Body of pancreas (tissue), 4 donors: Measurements from ENCODE around the gene ARRB2. TPM values are rescaled to one million over a fixed set of nuclear protein-coding genes. Genes with fewer than 3 reads are reported as not detected.
A peak's percentile ranks its signal among the peaks of the same experiment; 100 is the strongest.

Source experiments
- ATAC-seq: fragments of 150-250 bp; one replicate; pipeline ENCODE4 v1.9.1; 2016
- DNase-seq, 4 donors: peaks; one replicate each; pipeline ENCODE4 v3.0.0-alpha.2; 2019
- H3K27ac ChIP-seq, 4 donors: fragments of 200-600 bp; sonication (generic); 1 replicate in 3 of 4; 2 replicates in 1 of 4; pipeline versions ENCODE4 v1.5.1 to v1.6.1; 2016 to 2019; ENCODE audit warnings: mild to moderate bottlenecking in 1 of 4, mixed read lengths in 1 of 4, moderate library complexity in 1 of 4
- H3K27me3 ChIP-seq, 2 donors: fragments of 200-600 bp; sonication (generic); one replicate each; pipeline ENCODE4 v1.6.0; 2016; ENCODE audit warnings: mild to moderate bottlenecking in 1 of 2
- H3K36me3 ChIP-seq, 2 donors: fragments of 200-600 bp; sonication (generic); replicated peaks in 1 of 2; 2 replicates each; pipeline ENCODE4 v1.5.1; 2016; ENCODE audit warnings: low read depth in 2 of 2; ENCODE audit not compliant: insufficient read depth in 1 of 2
- H3K4me1 ChIP-seq: fragments of 200-600 bp; sonication (generic); one replicate; pipeline ENCODE4 v1.6.0; 2016
- H3K4me3 ChIP-seq, 2 donors: fragments of 200-600 bp; sonication (generic); 1 replicate in 1 of 2; 2 replicates in 1 of 2; pipeline ENCODE4 v1.5.1; 2016 to 2019
- H3K9me3 ChIP-seq, 3 donors: fragments of 200-600 bp; sonication (generic); 1 replicate in 2 of 3; 2 replicates in 1 of 3; pipeline ENCODE4 v1.5.1; 2016
- CTCF ChIP-seq, 7 experiments: fragments of 450-650 bp in 4 of 7; fragments of 200-600 bp in 3 of 7; sonication (generic) in 3 of 7; IDR thresholded peaks; one replicate each; pipeline ENCODE4 v1.5.1; 2016 to 2019; ENCODE audit warnings: antibody characterized with exemption in 7 of 7
- POLR2A ChIP-seq, 3 donors: fragments of 450-650 bp; IDR thresholded peaks; one replicate each; pipeline ENCODE4 v1.6.1; 2016; ENCODE audit warnings: antibody characterized with exemption in 3 of 3, mild to moderate bottlenecking in 2 of 3
- WGBS, 2 donors: methylation state at CpG; one replicate each; pipeline ENCODE4 v1.1.5; 2017; 5-methylcytosine and 5-hydroxymethylcytosine counted together
- intact Hi-C: fragments of 100-400 bp; cut with DNase I; formaldehyde crosslinking; loops from one replicate; pipeline ENCODE4 v1.15.1; 2023
- total RNA-seq, 2 donors: library from RNA; depleted of rRNA; stranded (reverse); fragments of >200 nt; gene quantifications; one replicate each; pipeline ENCODE4 v1.1.0, GENCODE V29; 2016

Gene ARRB2
- total RNA-seq, 2 donors from 2014 or later, result 12.5 to 13.2 TPM

DNA sequence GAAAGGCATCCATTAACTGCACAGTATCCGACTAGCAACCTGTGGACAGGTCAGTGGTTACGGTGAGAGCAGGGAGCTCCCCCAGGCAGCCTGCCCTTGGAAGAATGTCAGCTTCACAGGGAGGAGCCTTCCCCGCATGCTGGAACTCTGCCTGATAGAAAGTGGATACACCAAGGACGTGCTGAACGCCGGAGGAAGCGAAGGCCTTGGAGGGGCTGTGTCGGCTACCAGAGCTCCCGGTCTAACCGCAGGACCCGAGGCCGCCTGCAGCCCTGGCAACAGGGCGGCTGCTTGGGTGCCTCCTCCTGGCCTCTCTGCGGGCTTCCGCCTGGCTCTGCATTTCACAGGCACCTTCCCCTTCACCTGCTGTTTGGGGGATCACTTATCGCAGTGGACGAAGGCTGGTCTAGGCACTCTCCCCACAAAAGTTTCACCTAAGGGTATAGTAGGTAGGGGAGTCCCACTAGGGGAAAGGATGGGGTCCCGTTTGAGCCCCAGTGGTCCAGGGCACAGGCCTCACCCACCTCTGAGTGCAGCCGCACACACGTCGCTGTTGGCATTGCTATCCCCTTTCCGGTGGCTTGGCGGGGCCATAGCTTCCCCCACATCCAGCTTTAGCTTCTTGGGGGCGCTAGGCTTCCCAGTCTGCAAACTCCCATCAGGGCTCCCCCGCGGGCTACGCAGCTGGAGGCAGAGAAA, 36.3 kb upstream of the ARRB2 start:
- Histone ChIP-seq H3K36me3 (peaks cover 0 to 39% of the 10 kb centered on the region in 2 donors), H3K4me1 (no peaks in the 10 kb centered on the region), H3K27me3 (no peaks in the 10 kb centered on the region), H3K9me3 (no peaks in the 10 kb centered on the region), H3K27ac (no peak overlapping the region), H3K4me3 (no peak overlapping the region)
- no peak for DNase-seq
- TF ChIP-seq CTCF (IDR thresholded peaks at IDR 0.05), result no peak
- no peak for TF ChIP-seq POLR2A (IDR thresholded peaks at IDR 0.05)
- no peak for ATAC-seq
- WGBS, 2 donors, result 91 to 92% methylated on average over 18 to 27 of the region's 27 CpGs
- intact Hi-C loops, result no loop called here

- H3K27ac ChIP-seq, result no peak overlapping the region
- no peaks in the 10 kb centered on the region for H3K4me1 ChIP-seq
- no peaks in the 10 kb centered on the region for H3K9me3 ChIP-seq
- peaks cover 0 to 39% of the 10 kb centered on the region in 2 donors for H3K36me3 ChIP-seq
- intact Hi-C loops, result no loop called here
- H3K27me3 ChIP-seq, result no peaks in the 10 kb centered on the region
- H3K4me3 ChIP-seq, result no peak overlapping the region
- ATAC-seq (no peak), DNase-seq (no peak)
- WGBS, 2 donors, result 89 to 94% methylated on average over 5 to 8 of the region's 8 CpGs
- no peak for TF ChIP-seq POLR2A (IDR thresholded peaks at IDR 0.05)
- TF ChIP-seq CTCF (IDR thresholded peaks at IDR 0.05), result no peak
These were observed 35.8 kb upstream of the ARRB2 start for GRCh38 chr17:4674685-4674998.

- H3K9me3 ChIP-seq, result no peaks in the 10 kb centered on the region
- H3K27me3 ChIP-seq, result no peaks in the 10 kb centered on the region
- peaks cover 0 to 42% of the 10 kb centered on the region in 2 donors for H3K36me3 ChIP-seq
- no peak overlapping the region for H3K4me3 ChIP-seq
- 85 to 97% methylated on average over 9 to 10 of the region's 10 CpGs for WGBS, 2 donors
- no peak for DNase-seq
- no peak for ATAC-seq
- intact Hi-C loops, result no loop called here
- no peak overlapping the region for H3K27ac ChIP-seq
- TF ChIP-seq CTCF (IDR thresholded peaks at IDR 0.05) (no peak), POLR2A (IDR thresholded peaks at IDR 0.05) (no peak)
- H3K4me1 ChIP-seq, result no peaks in the 10 kb centered on the region
These were observed 34.6 kb upstream of the ARRB2 start for GRCh38 chr17:4675791-4676190.

- intact Hi-C loops, result no loop called here
- Histone ChIP-seq H3K36me3 (peaks cover 0 to 45% of the 10 kb centered on the region in 2 donors), H3K27me3 (no peaks in the 10 kb centered on the region), H3K9me3 (no peaks in the 10 kb centered on the region), H3K4me1 (no peaks in the 10 kb centered on the region), H3K4me3 (no peak overlapping the region), H3K27ac (no peak overlapping the region)
- no peak for DNase-seq
- TF ChIP-seq POLR2A (IDR thresholded peaks at IDR 0.05), result no peak
- no peak for TF ChIP-seq CTCF (IDR thresholded peaks at IDR 0.05)
- ATAC-seq, result no peak
- 80 to 81% methylated on average over 7 of the region's 7 CpGs for WGBS, 2 donors
These were observed 33.6 kb upstream of the ARRB2 start for GRCh38 chr17:4676791-4677190.

- intact Hi-C loops, result no loop called here
These were observed 31.9 kb upstream of the ARRB2 start for GRCh38 chr17:4678448-4679026.

More at GRCh38 chr17:4678448-4679026, 31.9 kb upstream of the ARRB2 start:
- 57 to 64% methylated on average over 11 to 14 of the region's 14 CpGs for WGBS, 2 donors
- peaks cover 0 to 50% of the 10 kb centered on the region in 2 donors for H3K36me3 ChIP-seq
- no peak for ATAC-seq
- no peak for TF ChIP-seq POLR2A (IDR thresholded peaks at IDR 0.05)
- no peak for TF ChIP-seq CTCF (IDR thresholded peaks at IDR 0.05)
- H3K9me3 ChIP-seq, result no peaks in the 10 kb centered on the region
- peak in 1 of 4 donors; percentile 8 for DNase-seq
- no peak overlapping the region for H3K4me3 ChIP-seq
- no peaks in the 10 kb centered on the region for H3K4me1 ChIP-seq
- H3K27me3 ChIP-seq, result no peaks in the 10 kb centered on the region
- H3K27ac ChIP-seq, result no peak overlapping the region
